Adrenal gland (tissue), 5 donors: ENCODE data around the gene MCU.

ENCODE experiments used
- POLR2A ChIP-seq, 2 donors: fragments of 450-650 bp; IDR thresholded peaks; one replicate each; pipeline ENCODE4 v1.6.1; 2017; ENCODE audit warnings: antibody characterized with exemption in 2 of 2, mild to moderate bottlenecking in 2 of 2, moderate library complexity in 1 of 2
- TF ChIP-seq, protein P1 (sequence below), 6 experiments: fragments of 450-650 bp in 4 of 6; fragments of 200-600 bp in 2 of 6; sonication (generic) in 1 of 6; IDR thresholded peaks; 1 replicate in 5 of 6; 2 replicates in 1 of 6; pipeline versions ENCODE4 v1.5.1 to v1.8.0; 2016 to 2021; ENCODE audit warnings: antibody characterized with exemption in 6 of 6, mild to moderate bottlenecking in 2 of 6, moderate library complexity in 1 of 6
- donor health status: DM: no; HTN: no; CAD: no.

DNA sequence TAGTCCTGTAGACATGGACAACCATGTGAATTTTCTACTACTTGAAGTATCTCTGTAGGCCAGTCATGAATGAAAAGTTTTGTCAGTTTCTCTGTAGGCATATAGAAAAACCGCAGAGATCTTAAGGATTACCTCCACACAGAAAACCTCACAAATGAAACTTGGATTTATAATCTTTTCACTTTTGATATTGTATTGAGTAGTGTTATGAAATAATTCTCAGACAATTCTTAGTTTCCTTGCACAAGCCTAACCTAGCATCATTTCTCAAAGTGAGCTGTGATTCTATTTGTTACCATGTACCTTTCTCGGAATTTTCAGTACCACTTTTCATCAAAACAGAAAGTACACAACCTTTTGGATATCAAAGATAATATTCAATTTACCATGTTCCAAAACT lies 150.2 kb downstream of the MCU start:
- TF ChIP-seq, protein P1, sequence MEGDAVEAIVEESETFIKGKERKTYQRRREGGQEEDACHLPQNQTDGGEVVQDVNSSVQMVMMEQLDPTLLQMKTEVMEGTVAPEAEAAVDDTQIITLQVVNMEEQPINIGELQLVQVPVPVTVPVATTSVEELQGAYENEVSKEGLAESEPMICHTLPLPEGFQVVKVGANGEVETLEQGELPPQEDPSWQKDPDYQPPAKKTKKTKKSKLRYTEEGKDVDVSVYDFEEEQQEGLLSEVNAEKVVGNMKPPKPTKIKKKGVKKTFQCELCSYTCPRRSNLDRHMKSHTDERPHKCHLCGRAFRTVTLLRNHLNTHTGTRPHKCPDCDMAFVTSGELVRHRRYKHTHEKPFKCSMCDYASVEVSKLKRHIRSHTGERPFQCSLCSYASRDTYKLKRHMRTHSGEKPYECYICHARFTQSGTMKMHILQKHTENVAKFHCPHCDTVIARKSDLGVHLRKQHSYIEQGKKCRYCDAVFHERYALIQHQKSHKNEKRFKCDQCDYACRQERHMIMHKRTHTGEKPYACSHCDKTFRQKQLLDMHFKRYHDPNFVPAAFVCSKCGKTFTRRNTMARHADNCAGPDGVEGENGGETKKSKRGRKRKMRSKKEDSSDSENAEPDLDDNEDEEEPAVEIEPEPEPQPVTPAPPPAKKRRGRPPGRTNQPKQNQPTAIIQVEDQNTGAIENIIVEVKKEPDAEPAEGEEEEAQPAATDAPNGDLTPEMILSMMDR (IDR thresholded peaks at IDR 0.05): no peak
- no peak for TF ChIP-seq POLR2A (IDR thresholded peaks at IDR 0.05)
